HG02610 (cell line): ENCODE data around the gene ENTREP3.
A peak's percentile ranks its signal among the peaks of the same experiment; 100 is the strongest.

Experiments
- ATAC-seq: cut with Tn5 transposase; IDR thresholded peaks from one replicate; pipeline ENCODE4 v1.9.1; 2021; ENCODE audit warnings: mild to moderate bottlenecking, moderate library complexity; ENCODE audit not compliant: unreplicated experiment

The ENTREP3 gene

GRCh38 chr1:155279268-155279667 is 24.0 kb upstream of the ENTREP3 start:
- no peak for ATAC-seq

GRCh38 chr1:155278689-155279160 is 23.4 kb upstream of the ENTREP3 start:
- ATAC-seq = no peak

- no peak for ATAC-seq
Observed at GRCh38 chr1:155277902-155278688, 22.8 kb upstream of the ENTREP3 start.

GRCh38 chr1:155277070-155277901 is 22.0 kb upstream of the ENTREP3 start, which contains the start of gene HCN3:
HCN3 (plus strand) TSS chr1:155277463; CDS start chr1:155277591, 128 bp downstream.
- peak; percentile 69 for ATAC-seq

GRCh38 chr1:155273343-155274245 is 18.3 kb upstream of the ENTREP3 start, which contains the start of gene CLK2:
CLK2 (minus strand) TSS chr1:155273504; CDS start chr1:155270977, 2,527 bp downstream.
- peak; percentile 86 for ATAC-seq

- peak; percentile 8 for ATAC-seq
Observed at GRCh38 chr1:155272466-155273342, 17.4 kb upstream of the ENTREP3 start.

- ATAC-seq = no peak
Observed at GRCh38 chr1:155269381-155269780, 14.1 kb upstream of the ENTREP3 start.

- no peak for ATAC-seq
Observed at GRCh38 chr1:155268630-155269029, 13.3 kb upstream of the ENTREP3 start.

- ATAC-seq = no peak
Observed at GRCh38 chr1:155267373-155267772, 12.1 kb upstream of the ENTREP3 start.

- no peak for ATAC-seq
Observed at GRCh38 chr1:155266553-155266952, 11.3 kb upstream of the ENTREP3 start.

GRCh38 chr1:155263067-155263466 is 7.8 kb upstream of the ENTREP3 start:
- no peak for ATAC-seq

- peak; percentile 90 for ATAC-seq
Observed at GRCh38 chr1:155261852-155262673, 6.8 kb upstream of the ENTREP3 start, which contains the start of gene SCAMP3. SCAMP3 (minus strand) TSS chr1:155262360; CDS start chr1:155262151, 209 bp downstream.

GRCh38 chr1:155261493-155261851 is 6.2 kb upstream of the ENTREP3 start:
- peak; percentile 10 for ATAC-seq

GRCh38 chr1:155260276-155260675 is 5.0 kb upstream of the ENTREP3 start:
- ATAC-seq = no peak

- ATAC-seq = no peak
Observed at GRCh38 chr1:155256058-155256852, 972 bp upstream of the ENTREP3 start.

- no peak for ATAC-seq
Observed at GRCh38 chr1:155254714-155255242, 505 bp downstream of the ENTREP3 start.

- no peak for ATAC-seq
Observed at GRCh38 chr1:155254228-155254713, 1.0 kb downstream of the ENTREP3 start.
